Left colon (tissue), 2 donors: Measurements from ENCODE around the gene KDF1. TPM values are rescaled to one million over a fixed set of nuclear protein-coding genes. Genes with fewer than 3 reads are reported as not detected.

Experiments used
- ATAC-seq: fragments of 200-7000 bp; cut with Tn5 transposase; one replicate; pipeline ENCODE4 v1.9.1; 2020; ENCODE audit warnings: mild to moderate bottlenecking, moderate library complexity
- DNase-seq, 2 donors: peaks; one replicate each; pipeline ENCODE4 v3.0.0-alpha.2; 2020
- intact Hi-C, 2 donors: fragments of 100-400 bp; cut with DNase I in 1 of 2; cut with micrococcal nuclease in 1 of 2; formaldehyde crosslinking; loops; one replicate each; pipeline versions ENCODE4 v1.11.2 to v1.14.0; 2022; cut with DNase I, micrococcal nuclease
- total RNA-seq, 2 donors: library from RNA; stranded (reverse); fragmentation: NEBNext Ultra II Directional; extraction: Animal tissue kit (Norgen Biotek cat#: 25700); gene quantifications; one replicate each; pipeline ENCODE4 v1.2.1, GENCODE V29; 2021
- donor health status: DM: no; HTN: no; CAD: no.
- donor health status: DM: yes; HTN: yes; CAD: no.

Gene KDF1
- total RNA-seq, 2 donors from 2014 or later, result 24.7 to 25.6 TPM

- intact Hi-C loops, result no loop called here
- no peak for ATAC-seq
- no peak for DNase-seq
Measured at GRCh38 chr1:26900815-26901511, 59.3 kb downstream of the KDF1 start.

GRCh38 chr1:26900001-26900814, 60.1 kb downstream of the KDF1 start, which contains the start of gene GPATCH3:
Gene GPATCH3 (minus strand): TSS chr1:26900467. CDS start chr1:26900442, 25 bp downstream.
- peak; percentile 87 for ATAC-seq
- intact Hi-C loops, result no loop called here
- peak; percentile 91 to 94 for DNase-seq

Other genes with a start within 250 kb of the KDF1 start
- 10 to 100 TPM; 17.1 to 18.6 TPM for gene PIGV, start 172.5 kb downstream of the KDF1 start, total RNA-seq
- 10 to 100 TPM; 22.2 to 25.8 TPM for gene ZDHHC18, start 133.8 kb downstream of the KDF1 start, total RNA-seq
- gene SFN, start 97.3 kb downstream of the KDF1 start, total RNA-seq, result 100 to 1,000 TPM; 202 to 348 TPM
- 10 to 100 TPM; 33.8 to 38.8 TPM for gene GPN2, start 70.2 kb downstream of the KDF1 start, total RNA-seq
- 10 to 100 TPM; 12.3 to 15.2 TPM for gene GPATCH3, start 60.0 kb downstream of the KDF1 start, total RNA-seq
- under 1 TPM; 0.31 to 0.34 TPM for gene NR0B2, start 46.5 kb downstream of the KDF1 start, total RNA-seq
- gene NUDC, start 38.7 kb downstream of the KDF1 start, total RNA-seq, result 10 to 100 TPM; 39.4 to 40.3 TPM
- gene TRNP1, start 33.2 kb upstream of the KDF1 start, total RNA-seq, result 1 to 10 TPM; 1.3 to 3.0 TPM
- 1 to 10 TPM; 1.7 to 4.4 TPM for gene TENT5B, start 52.4 kb upstream of the KDF1 start, total RNA-seq
- 100 to 1,000 TPM; 122 to 131 TPM for gene SLC9A1, start 194.7 kb upstream of the KDF1 start, total RNA-seq